Activated T-helper 1 cell treated with anti-CD3 and anti-CD28 coated beads, Interleukin-2, amount 50 U/mL, for 16 hours (primary cell): ENCODE results near the gene PRDX3.

ENCODE experiments used
- DNase-seq, 2 donors: peaks; one replicate each; pipeline ENCODE4 v3.0.0-alpha.2; 2020; ENCODE audit warnings: low read depth in 1 of 2, low spot score in 1 of 2

PRDX3 gene

GRCh38 chr10:119131512-119132240 lies 46.9 kb downstream of the PRDX3 start:
- no peak for DNase-seq

GRCh38 chr10:119129721-119130120 lies 48.9 kb downstream of the PRDX3 start:
- no peak for DNase-seq

GRCh38 chr10:119125942-119126341 lies 52.7 kb downstream of the PRDX3 start:
- no peak for DNase-seq

GRCh38 chr10:119120875-119121274 lies 57.7 kb downstream of the PRDX3 start:
- DNase-seq: no peak

- no peak for DNase-seq
Observed at GRCh38 chr10:119120413-119120867, 58.2 kb downstream of the PRDX3 start.

GRCh38 chr10:119119400-119119799 lies 59.2 kb downstream of the PRDX3 start:
- DNase-seq: no peak

- DNase-seq: no peak
Observed at GRCh38 chr10:119118231-119118630, 60.4 kb downstream of the PRDX3 start.
